Hepatocyte (in vitro differentiated cells): Measurements from ENCODE around the gene TKT. TPM values are rescaled to one million over a fixed set of nuclear protein-coding genes. Genes with fewer than 3 reads are reported as not detected.

ENCODE experiments used
- DNase-seq: peaks from one replicate; pipeline ENCODE4 v3.0.0-alpha.2; 2016; ENCODE audit warnings: low spot score
- H2AFZ ChIP-seq: fragments of 200-600 bp; sonication (generic); 2 replicates; pipeline ENCODE4 v1.6.0; 2016; ENCODE audit warnings: antibody characterized with exemption, mild to moderate bottlenecking
- H3K27ac ChIP-seq: fragments of 200-600 bp; sonication (generic); 2 replicates; pipeline ENCODE4 v1.5.1; 2016; ENCODE audit warnings: mild to moderate bottlenecking
- H3K27me3 ChIP-seq: fragments of 200-600 bp; sonication (generic); 2 replicates; pipeline ENCODE4 v1.6.1; 2016
- H3K36me3 ChIP-seq: fragments of 200-600 bp; sonication (generic); replicated peaks from 2 replicates; pipeline ENCODE4 v1.5.1; 2016; ENCODE audit warnings: low read depth; ENCODE audit not compliant: insufficient read depth
- H3K4me1 ChIP-seq: fragments of 200-600 bp; sonication (generic); 2 replicates; pipeline ENCODE4 v1.5.1; 2016; ENCODE audit warnings: mild to moderate bottlenecking, moderate library complexity; ENCODE audit not compliant: insufficient read depth
- H3K4me2 ChIP-seq: fragments of 200-600 bp; sonication (generic); 2 replicates; pipeline ENCODE4 v1.6.0; 2016
- H3K4me3 ChIP-seq: fragments of 200-600 bp; sonication (generic); 2 replicates; pipeline ENCODE4 v1.5.1; 2016; ENCODE audit warnings: mild to moderate bottlenecking
- H3K79me2 ChIP-seq: fragments of 200-600 bp; sonication (generic); 2 replicates; pipeline ENCODE4 v1.6.0; 2017; ENCODE audit warnings: mild to moderate bottlenecking
- H3K9me2 ChIP-seq: fragments of 200-600 bp; sonication (generic); replicated peaks from 2 replicates; pipeline ENCODE4 v1.6.0; 2017; ENCODE audit warnings: mild to moderate bottlenecking; ENCODE audit not compliant: insufficient read depth
- H3K9me3 ChIP-seq: fragments of 200-600 bp; sonication (generic); 2 replicates; pipeline ENCODE4 v1.5.1; 2016; ENCODE audit warnings: low read depth, mild to moderate bottlenecking
- H4K20me1 ChIP-seq: fragments of 200-600 bp; sonication (generic); 2 replicates; pipeline ENCODE4 v1.6.0; 2016; ENCODE audit warnings: mild to moderate bottlenecking; ENCODE audit not compliant: insufficient read depth, poor library complexity, severe bottlenecking
- CTCF ChIP-seq: fragments of 200-600 bp; sonication (generic); IDR thresholded peaks from 2 replicates; pipeline ENCODE4 v1.5.1; 2016; ENCODE audit warnings: antibody characterized with exemption, mild to moderate bottlenecking; ENCODE audit not compliant: poor library complexity
- EZH2 ChIP-seq: fragments of 200-600 bp; sonication (generic); IDR thresholded peaks from 2 replicates; pipeline ENCODE4 v1.6.1; 2016; ENCODE audit warnings: antibody characterized with exemption, mild to moderate bottlenecking, borderline replicate concordance
- EZH2phosphoT487 ChIP-seq: fragments of 200-600 bp; sonication (generic); IDR thresholded peaks from one replicate; pipeline ENCODE4 v1.6.1; 2018; ENCODE audit warnings: antibody characterized with exemption, mild to moderate bottlenecking, low read depth, moderate library complexity; ENCODE audit not compliant: unreplicated experiment, severe bottlenecking
- WGBS: methylation state at CpG from one replicate; pipeline ENCODE4 v1.1.6; 2016; ENCODE audit warnings: low lambda C conversion rate; ENCODE audit errors: missing lambda C conversion rate; 5-methylcytosine and 5-hydroxymethylcytosine counted together
- polyA plus RNA-seq: library from polyadenylated mRNA; unstranded; fragments of >200 nt; fragmentation: Nextera tagmentation; extraction: Ambion mirVana; gene quantifications from 2 replicates; pipeline ENCODE4 v1.2.1, GENCODE V29; 2016
- total RNA-seq: library from RNA; depleted of rRNA; stranded (reverse); fragments of >200 nt; gene quantifications from 2 replicates; pipeline ENCODE4 v1.2.3, GENCODE V29; 2014

Gene TKT
- total and polyA plus RNA-seq, 2 experiments from 2014 or later: 149 to 265 TPM

GRCh38 chr3:53183514-53183913, 72.3 kb downstream of the TKT start:
- Histone ChIP-seq H3K4me3 (no peak overlapping the region), H3K9me3 (no peaks in the 10 kb centered on the region), H3K27me3 (no peaks in the 10 kb centered on the region), H3K4me1 (no peaks in the 10 kb centered on the region), H3K36me3 (no peaks in the 10 kb centered on the region), H2AFZ (no peak overlapping the region), H3K4me2 (no peak overlapping the region), H3K79me2 (no peaks in the 10 kb centered on the region), H3K9me2 (no peaks in the 10 kb centered on the region), H3K27ac (no peak overlapping the region), H4K20me1 (no peaks in the 10 kb centered on the region)
- WGBS: 96% methylated on average over 9 of the region's 9 CpGs
- no peak for DNase-seq
- TF ChIP-seq EZH2phosphoT487 (no peak), EZH2 (no peak), CTCF (no peak)

- Histone ChIP-seq H3K9me2 (no peaks in the 10 kb centered on the region), H3K27ac (no peak overlapping the region), H3K4me3 (no peak overlapping the region), H3K4me2 (no peak overlapping the region), H2AFZ (no peak overlapping the region), H4K20me1 (no peaks in the 10 kb centered on the region), H3K4me1 (no peaks in the 10 kb centered on the region), H3K36me3 (no peaks in the 10 kb centered on the region), H3K9me3 (no peaks in the 10 kb centered on the region), H3K27me3 (no peaks in the 10 kb centered on the region), H3K79me2 (no peaks in the 10 kb centered on the region)
- whole genome bisulfite sequencing: 88% methylated on average over 20 of the region's 20 CpGs
- TF ChIP-seq CTCF (no peak), EZH2 (no peak), EZH2phosphoT487 (no peak)
- DNase-seq: no peak
These were observed 73.0 kb downstream of the TKT start for GRCh38 chr3:53182764-53183355.

- no peak overlapping the region for H3K4me2 ChIP-seq
- no peak for TF ChIP-seq CTCF
- TF ChIP-seq EZH2phosphoT487: no peak
- no peak for TF ChIP-seq EZH2
These were observed 74.3 kb downstream of the TKT start for GRCh38 chr3:53181528-53181927.

GRCh38 chr3:53181024-53181371, 74.8 kb downstream of the TKT start:
- no peaks in the 10 kb centered on the region for H3K79me2 ChIP-seq
- no peak overlapping the region for H3K4me2 ChIP-seq
- no peak overlapping the region for H3K4me3 ChIP-seq
- DNase-seq: no peak
- 83% methylated on average over 4 of the region's 4 CpGs for WGBS
- no peaks in the 10 kb centered on the region for H3K4me1 ChIP-seq
- H3K36me3 ChIP-seq: no peaks in the 10 kb centered on the region
- no peak overlapping the region for H2AFZ ChIP-seq
- H3K9me2 ChIP-seq: no peaks in the 10 kb centered on the region
- TF ChIP-seq EZH2phosphoT487 (no peak), EZH2 (no peak), CTCF (no peak)
- no peaks in the 10 kb centered on the region for H4K20me1 ChIP-seq
- no peaks in the 10 kb centered on the region for H3K9me3 ChIP-seq
- H3K27me3 ChIP-seq: no peaks in the 10 kb centered on the region
- H3K27ac ChIP-seq: no peak overlapping the region

More at GRCh38 chr3:53181528-53181927, 74.3 kb downstream of the TKT start:
- Histone ChIP-seq H4K20me1 (no peaks in the 10 kb centered on the region), H3K4me1 (no peaks in the 10 kb centered on the region), H3K36me3 (no peaks in the 10 kb centered on the region), H2AFZ (no peak overlapping the region), H3K27ac (no peak overlapping the region), H3K27me3 (no peaks in the 10 kb centered on the region), H3K9me2 (no peaks in the 10 kb centered on the region), H3K79me2 (no peaks in the 10 kb centered on the region), H3K4me3 (no peak overlapping the region), H3K9me3 (no peaks in the 10 kb centered on the region)
- WGBS: 97% methylated on average over 11 of the region's 11 CpGs
- no peak for DNase-seq
